Medulla oblongata (tissue), 1 donor: ENCODE measurements around the gene TRIM28.

Experiments
- DNase-seq: peaks from one replicate; pipeline ENCODE4 v3.0.0-alpha.2; 2015; ENCODE audit errors: extremely low spot score

Gene TRIM28

GRCh38 chr19:58548859-58549663, 5.2 kb downstream of the TRIM28 start:
- DNase-seq, result no peak

- DNase-seq, result no peak
These were observed 5.9 kb downstream of the TRIM28 start for GRCh38 chr19:58549664-58550361.

GRCh38 chr19:58550362-58551122, 6.7 kb downstream of the TRIM28 start:
- no peak for DNase-seq

- DNase-seq, result no peak
These were observed 7.2 kb downstream of the TRIM28 start for GRCh38 chr19:58551123-58551497.

GRCh38 chr19:58551577-58552471, 8.0 kb downstream of the TRIM28 start:
- no peak for DNase-seq

- no peak for DNase-seq
These were observed 8.8 kb downstream of the TRIM28 start for GRCh38 chr19:58552655-58553054.

GRCh38 chr19:58553799-58554493, 10.1 kb downstream of the TRIM28 start:
- DNase-seq, result no peak

GRCh38 chr19:58554494-58555368, 10.9 kb downstream of the TRIM28 start, which contains the start of gene CHMP2A:
TSS of gene CHMP2A (minus strand) at chr19:58555105. CDS start at chr19:58554212, 893 bp downstream.
- DNase-seq, result peak; percentile 97

- DNase-seq, result no peak
These were observed 11.6 kb downstream of the TRIM28 start for GRCh38 chr19:58555369-58555885.

- no peak for DNase-seq
These were observed 12.2 kb downstream of the TRIM28 start for GRCh38 chr19:58555920-58556621.

GRCh38 chr19:58556622-58557220, 12.9 kb downstream of the TRIM28 start:
- no peak for DNase-seq

GRCh38 chr19:58557221-58558065, 13.6 kb downstream of the TRIM28 start:
- no peak for DNase-seq

GRCh38 chr19:58558066-58558622, 14.3 kb downstream of the TRIM28 start, which contains the start of gene UBE2M:
TSS of gene UBE2M (minus strand) at chr19:58558611. CDS start at chr19:58558381, 230 bp downstream.
- no peak for DNase-seq

- DNase-seq, result peak; percentile 99
These were observed 14.9 kb downstream of the TRIM28 start for GRCh38 chr19:58558623-58559274.

GRCh38 chr19:58559275-58560006, 15.6 kb downstream of the TRIM28 start:
- DNase-seq, result peak; percentile 95
